GM12878 (cell line): ENCODE data around the gene CD86. TPM values are rescaled to one million over a fixed set of nuclear protein-coding genes. Genes with fewer than 3 reads are reported as not detected.
A peak's percentile ranks its signal among the peaks of the same experiment; 100 is the strongest.

ENCODE experiments used
- BRCA1 ChIP-seq: IDR thresholded peaks from 2 replicates; pipeline ENCODE4 v1.6.1; 2011; ENCODE audit warnings: low read depth, low read length, improper control_type of control experiment
- CHD1 ChIP-seq: IDR thresholded peaks from 2 replicates; pipeline ENCODE4 v1.6.1; 2012; ENCODE audit warnings: low read depth, low read length, improper control_type of control experiment
- E2F8 ChIP-seq: fragments of 450-650 bp; IDR thresholded peaks from 2 replicates; pipeline ENCODE4 v1.6.1; 2018; ENCODE audit warnings: mild to moderate bottlenecking, low read depth, moderate library complexity; ENCODE audit not compliant: partially characterized antibody
- HDAC2 ChIP-seq: fragments of 200-600 bp; sonication (generic); IDR thresholded peaks from 2 replicates; pipeline ENCODE4 v1.6.1; 2017
- IRF5 ChIP-seq: fragments of 450-650 bp; IDR thresholded peaks from 2 replicates; pipeline ENCODE4 v1.6.1; 2017; ENCODE audit warnings: borderline replicate concordance
- KAT2A ChIP-seq: conservative IDR thresholded peaks from 2 replicates; pipeline ENCODE4 v1.6.1; 2011; ENCODE audit warnings: low read depth, low read length; ENCODE audit not compliant: control insufficient read depth
- MXI1 ChIP-seq: fragments of 150-350 bp; IDR thresholded peaks from 2 replicates; pipeline ENCODE4 v1.6.1; 2011; ENCODE audit warnings: low read depth, mild to moderate bottlenecking, inconsistent platforms, low read length, improper control_type of control experiment
- NFYA ChIP-seq: IDR thresholded peaks from 2 replicates; pipeline ENCODE4 v1.6.1; 2011; ENCODE audit warnings: low read depth, mild to moderate bottlenecking, low read length, improper control_type of control experiment, borderline replicate concordance
- NKRF ChIP-seq: fragments of 450-650 bp; conservative IDR thresholded peaks from 2 replicates; pipeline ENCODE4 v1.6.1; 2017; ENCODE audit warnings: mild to moderate bottlenecking, moderate library complexity
- RAD21 ChIP-seq: IDR thresholded peaks from 2 replicates; pipeline ENCODE4 v1.6.1; 2011; ENCODE audit warnings: mild to moderate bottlenecking, low read depth, low read length, moderate library complexity; ENCODE audit not compliant: insufficient read depth
- SIX5 ChIP-seq: IDR thresholded peaks from 2 replicates; pipeline ENCODE4 v1.6.1; 2011; ENCODE audit warnings: mild to moderate bottlenecking, low read depth, low read length, moderate library complexity; ENCODE audit not compliant: severe bottlenecking
- SPI1 ChIP-seq: IDR thresholded peaks from 2 replicates; pipeline ENCODE4 v1.6.1; 2011; ENCODE audit warnings: low read depth, mild to moderate bottlenecking, low read length, moderate library complexity, borderline replicate concordance; ENCODE audit not compliant: insufficient read depth
- STAT3 ChIP-seq: IDR thresholded peaks from 2 replicates; pipeline ENCODE4 v1.6.1; 2011; ENCODE audit warnings: low read depth, low read length, improper control_type of control experiment
- TARDBP ChIP-seq: IDR thresholded peaks from 2 replicates; pipeline ENCODE4 v1.6.1; 2016; ENCODE audit warnings: borderline replicate concordance
- YBX1 ChIP-seq: fragments of 450-650 bp; IDR thresholded peaks from 2 replicates; pipeline ENCODE4 v1.6.1; 2016; ENCODE audit warnings: antibody characterized with exemption
- YY1 ChIP-seq: IDR thresholded peaks from 2 replicates; pipeline ENCODE4 v1.6.1; 2011; ENCODE audit warnings: low read depth, mild to moderate bottlenecking, low read length
- ZNF687 ChIP-seq: fragments of 450-650 bp; IDR thresholded peaks from 2 replicates; pipeline ENCODE4 v1.6.1; 2017; ENCODE audit warnings: mild to moderate bottlenecking, moderate library complexity
- ZSCAN29 ChIP-seq: fragments of 450-650 bp; IDR thresholded peaks from 2 replicates; pipeline ENCODE4 v1.6.1; 2017; ENCODE audit warnings: mild to moderate bottlenecking, moderate library complexity
- polyA plus RNA-seq, 11 experiments: library from polyadenylated mRNA; depleted of rRNA in 4 of 11; unstranded in 6 of 11; stranded (reverse) in 5 of 11; fragments of >200 nt; fragmentation: Nextera tagmentation in 4 of 11; fragmentation: Illumina TruSeq in 1 of 11; extraction: Ambion mirVana in 4 of 11; extraction: Trizol in 1 of 11; gene quantifications; 1 replicate in 1 of 11; 2 replicates in 10 of 11; pipeline versions ENCODE4 v1.2.1 to v1.2.3, GENCODE V29; 2011 to 2016; ENCODE audit warnings: inconsistent platforms in 2 of 11, missing spikeins in 2 of 11, low read depth in 1 of 11
- total RNA-seq, 4 experiments: library from RNA; depleted of rRNA in 3 of 4; stranded (reverse); fragments of >200 nt in 3 of 4; fragmentation: Illumina TruSeq in 1 of 4; extraction: Trizol in 1 of 4; gene quantifications; 2 replicates each; pipeline versions ENCODE4 v1.2.1 to v1.2.3, GENCODE V29; 2013 to 2021
- TF ChIP-seq, protein P1 (sequence below): IDR thresholded peaks from 2 replicates; pipeline ENCODE4 v1.6.1; 2011; ENCODE audit warnings: mild to moderate bottlenecking, low read depth, low read length, moderate library complexity; ENCODE audit not compliant: insufficient replicate concordance

The CD86 gene
- total and polyA plus RNA-seq, 10 of the 15 experiments (the other 5 are each of a cell fraction or from before 2014, with no cell fraction given) = 40.9 to 100 (median 55.5) TPM

GRCh38 chr3:122074621-122075265, 19.6 kb downstream of the CD86 start (continued):
- TF ChIP-seq YY1 (peak; percentile 89), TARDBP (no peak), CHD1 (no peak), YBX1 (no peak), KAT2A (no peak), BRCA1 (no peak), IRF5 (no peak), MXI1 (no peak; the same call in 1 of the 2 replicates), STAT3 (no peak), HDAC2 (0 out of 2 replicates have a peak, but pooled peaks have one; percentile 63), SPI1 (peak; percentile 58; the same call in 1 of the 2 replicates), SIX5 (no peak), NKRF (no peak), NFYA (no peak), ZSCAN29 (no peak), E2F8 (no peak), RAD21 (no peak), ZNF687 (peak; percentile 91)
- TF ChIP-seq, protein P1, sequence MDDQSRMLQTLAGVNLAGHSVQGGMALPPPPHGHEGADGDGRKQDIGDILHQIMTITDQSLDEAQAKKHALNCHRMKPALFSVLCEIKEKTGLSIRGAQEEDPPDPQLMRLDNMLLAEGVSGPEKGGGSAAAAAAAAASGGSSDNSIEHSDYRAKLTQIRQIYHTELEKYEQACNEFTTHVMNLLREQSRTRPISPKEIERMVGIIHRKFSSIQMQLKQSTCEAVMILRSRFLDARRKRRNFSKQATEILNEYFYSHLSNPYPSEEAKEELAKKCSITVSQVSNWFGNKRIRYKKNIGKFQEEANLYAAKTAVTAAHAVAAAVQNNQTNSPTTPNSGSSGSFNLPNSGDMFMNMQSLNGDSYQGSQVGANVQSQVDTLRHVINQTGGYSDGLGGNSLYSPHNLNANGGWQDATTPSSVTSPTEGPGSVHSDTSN = peak; percentile 25
